ENCODE measurements around the gene LCN6. TPM values are rescaled to one million over a fixed set of nuclear protein-coding genes. Genes with fewer than 3 reads are reported as not detected.
A peak's percentile ranks its signal among the peaks of the same experiment; 100 is the strongest.

LCN6 gene
- total RNA-seq, 4 donors from 2014 or later: 4.0 to 8.3 (median 5.9) TPM

GRCh38 chr9:136697146-136697820 lies 51.0 kb downstream of the LCN6 start:
- TF ChIP-seq POLR2A (IDR thresholded peaks at IDR 0.05) (no peak), CTCF (IDR thresholded peaks at IDR 0.05) (no peak), POLR2AphosphoS5 (IDR thresholded peaks at IDR 0.05) (no peak), EP300 (IDR thresholded peaks at IDR 0.05) (no peak)
- peaks cover 31% of the 10 kb centered on the region for H3K4me1 ChIP-seq
- H3K36me3 ChIP-seq: no peaks in the 10 kb centered on the region
- WGBS: 60% methylated on average over 3 of the region's 23 CpGs
- DNase-seq (ENCODE audit: low spot score in 2 of 2): no peak
- H3K9me3 ChIP-seq: no peaks in the 10 kb centered on the region
- H3K27me3 ChIP-seq: peaks cover 27% of the 10 kb centered on the region
- H3K4me3 ChIP-seq: no peak overlapping the region
- no peak overlapping the region for H3K27ac ChIP-seq

GRCh38 chr9:136696502-136696901 lies 51.8 kb downstream of the LCN6 start:
- Histone ChIP-seq H3K27me3 (peaks cover 24% of the 10 kb centered on the region), H3K27ac (no peak overlapping the region), H3K36me3 (no peaks in the 10 kb centered on the region), H3K4me1 (peaks cover 31% of the 10 kb centered on the region), H3K9me3 (no peaks in the 10 kb centered on the region), H3K4me3 (no peak overlapping the region)
- no peak for DNase-seq (ENCODE audit: low spot score in 2 of 2)
- TF ChIP-seq POLR2A (IDR thresholded peaks at IDR 0.05) (no peak), POLR2AphosphoS5 (IDR thresholded peaks at IDR 0.05) (no peak), EP300 (IDR thresholded peaks at IDR 0.05) (no peak), CTCF (IDR thresholded peaks at IDR 0.05) (no peak)
- WGBS: 89% methylated on average over 7 of the region's 9 CpGs

- Histone ChIP-seq H3K4me1 (peaks cover 31% of the 10 kb centered on the region), H3K27ac (no peak overlapping the region), H3K9me3 (no peaks in the 10 kb centered on the region), H3K27me3 (peaks cover 19% of the 10 kb centered on the region), H3K36me3 (no peaks in the 10 kb centered on the region), H3K4me3 (no peak overlapping the region)
- no peak for DNase-seq (ENCODE audit: low spot score in 2 of 2)
- no peak for TF ChIP-seq CTCF (IDR thresholded peaks at IDR 0.05)
- no peak for TF ChIP-seq EP300 (IDR thresholded peaks at IDR 0.05)
- no peak for TF ChIP-seq POLR2A (IDR thresholded peaks at IDR 0.05)
- no peak for TF ChIP-seq POLR2AphosphoS5 (IDR thresholded peaks at IDR 0.05)
- 82% methylated on average over 18 of the region's 23 CpGs for WGBS
Measured at GRCh38 chr9:136695955-136696354, 52.4 kb downstream of the LCN6 start.

- Histone ChIP-seq H3K27me3 (peaks cover 16% of the 10 kb centered on the region), H3K9me3 (no peaks in the 10 kb centered on the region), H3K4me1 (peaks cover 31% of the 10 kb centered on the region), H3K36me3 (no peaks in the 10 kb centered on the region), H3K27ac (peak overlapping the region; percentile 4), H3K4me3 (no peak overlapping the region)
- WGBS: 72% methylated on average over 10 of the region's 10 CpGs
- DNase-seq (ENCODE audit: low spot score in 2 of 2): no peak
- TF ChIP-seq POLR2AphosphoS5 (IDR thresholded peaks at IDR 0.05): no peak
- TF ChIP-seq POLR2A (IDR thresholded peaks at IDR 0.05): no peak
- TF ChIP-seq EP300 (IDR thresholded peaks at IDR 0.05): no peak
- TF ChIP-seq CTCF (IDR thresholded peaks at IDR 0.05): no peak
Measured at GRCh38 chr9:136695435-136695895, 52.9 kb downstream of the LCN6 start.

GRCh38 chr9:136694872-136695247 lies 53.5 kb downstream of the LCN6 start:
- TF ChIP-seq POLR2AphosphoS5 (IDR thresholded peaks at IDR 0.05) (no peak), EP300 (IDR thresholded peaks at IDR 0.05) (no peak), CTCF (IDR thresholded peaks at IDR 0.05) (no peak), POLR2A (IDR thresholded peaks at IDR 0.05) (no peak)
- DNase-seq (ENCODE audit: low spot score in 2 of 2): no peak
- H3K27me3 ChIP-seq: peaks cover 15% of the 10 kb centered on the region
- H3K27ac ChIP-seq: no peak overlapping the region
- H3K4me1 ChIP-seq: peaks cover 31% of the 10 kb centered on the region
- WGBS: 80% methylated on average over 11 of the region's 11 CpGs
- H3K9me3 ChIP-seq: no peaks in the 10 kb centered on the region
- no peak overlapping the region for H3K4me3 ChIP-seq
- no peaks in the 10 kb centered on the region for H3K36me3 ChIP-seq

All from suprapubic skin (tissue), 4 donors.